NAMALWA (cell line): Measurements from ENCODE around the gene ATP6V0A4.
"Not testable (repeated sequence)": the region's sequence is repeated elsewhere in the genome, so short reads cannot be mapped to it uniquely, and the experiment has no call there.

Experiments used
- DNase-seq: peaks from one replicate; pipeline ENCODE4 v3.0.0-alpha.2; 2015; ENCODE audit warnings: low spot score

Gene ATP6V0A4

GRCh38 chr7:138802706-138803105 lies 4.7 kb upstream of the ATP6V0A4 start:
- no peak for DNase-seq

- no peak for DNase-seq
Observed at GRCh38 chr7:138801256-138801655, 3.3 kb upstream of the ATP6V0A4 start.

GRCh38 chr7:138799336-138800000 lies 1.5 kb upstream of the ATP6V0A4 start:
- DNase-seq = no peak

GRCh38 chr7:138798836-138799235 lies 840 bp upstream of the ATP6V0A4 start:
- no peak for DNase-seq

GRCh38 chr7:138797046-138797445 lies 950 bp downstream of the ATP6V0A4 start:
- DNase-seq = not testable (repeated sequence)

GRCh38 chr7:138796038-138796615 lies 1.9 kb downstream of the ATP6V0A4 start:
- DNase-seq = no peak

- DNase-seq = no peak
Observed at GRCh38 chr7:138785587-138786437, 12.2 kb downstream of the ATP6V0A4 start.

- DNase-seq = no peak
Observed at GRCh38 chr7:138784692-138785091, 13.3 kb downstream of the ATP6V0A4 start.

GRCh38 chr7:138781004-138781403 lies 17.0 kb downstream of the ATP6V0A4 start:
- no peak for DNase-seq

GRCh38 chr7:138776166-138776833 lies 21.7 kb downstream of the ATP6V0A4 start:
- no peak for DNase-seq

GRCh38 chr7:138773817-138774216 lies 24.2 kb downstream of the ATP6V0A4 start:
- no peak for DNase-seq

GRCh38 chr7:138773176-138773575 lies 24.8 kb downstream of the ATP6V0A4 start:
- no peak for DNase-seq

- no peak for DNase-seq
Observed at GRCh38 chr7:138770904-138771303, 27.1 kb downstream of the ATP6V0A4 start.

GRCh38 chr7:138768241-138768640 lies 29.8 kb downstream of the ATP6V0A4 start:
- DNase-seq = no peak

- no peak for DNase-seq
Observed at GRCh38 chr7:138756591-138757242, 41.3 kb downstream of the ATP6V0A4 start.

- DNase-seq = no peak
Observed at GRCh38 chr7:138755842-138756590, 42.0 kb downstream of the ATP6V0A4 start.

- no peak for DNase-seq
Observed at GRCh38 chr7:138755331-138755747, 42.7 kb downstream of the ATP6V0A4 start.

- no peak for DNase-seq
Observed at GRCh38 chr7:138753610-138754009, 44.4 kb downstream of the ATP6V0A4 start.

- no peak for DNase-seq
Observed at GRCh38 chr7:138753150-138753518, 44.9 kb downstream of the ATP6V0A4 start.

- peak; percentile 62 for DNase-seq
Observed at GRCh38 chr7:138752518-138753149, 45.4 kb downstream of the ATP6V0A4 start.
